GM19438 (cell line): ENCODE data around the gene GAS6.

Experiments used
- ATAC-seq: cut with Tn5 transposase; IDR thresholded peaks from one replicate; pipeline ENCODE4 v1.9.1; 2021; ENCODE audit warnings: low read depth; ENCODE audit not compliant: unreplicated experiment

Gene GAS6

DNA sequence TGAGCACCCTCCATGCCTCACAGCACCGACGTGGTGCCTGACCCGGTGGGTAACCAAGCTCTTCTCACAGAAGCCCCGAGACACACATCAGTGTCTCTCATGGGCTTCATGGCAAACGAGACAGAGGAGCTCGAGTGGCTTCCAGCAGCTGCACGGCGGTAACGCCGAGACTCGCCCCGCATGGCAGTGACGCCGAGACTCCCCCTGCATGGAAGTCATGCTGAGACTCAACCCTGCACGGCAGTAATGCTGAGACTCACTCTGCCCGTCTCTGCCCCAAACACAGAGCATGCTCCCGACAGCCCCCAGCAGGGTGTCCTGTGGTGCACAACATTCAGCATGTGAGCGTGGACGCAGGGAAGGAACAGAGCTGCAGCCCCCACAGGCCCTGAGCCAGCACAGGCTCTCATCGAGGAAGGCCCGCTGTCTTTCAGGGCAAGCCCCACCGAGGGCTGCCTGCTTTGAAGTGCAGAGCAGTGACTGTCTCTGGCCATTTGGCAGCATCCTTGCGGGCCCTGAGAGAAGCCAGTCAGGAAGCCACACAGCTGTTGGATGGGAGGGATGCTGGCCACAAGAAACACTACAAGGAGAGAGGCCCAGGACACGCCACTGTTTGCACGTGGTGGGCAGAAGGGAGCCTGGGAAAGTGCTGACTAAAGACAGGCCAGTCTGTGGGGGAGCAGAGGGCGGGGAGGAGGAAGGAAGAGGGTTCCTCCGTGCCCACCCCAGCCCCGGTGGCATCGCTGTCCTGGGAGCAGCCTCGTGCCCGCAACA is 9.5 kb downstream of the GAS6 start:
- no peak for ATAC-seq

DNA sequence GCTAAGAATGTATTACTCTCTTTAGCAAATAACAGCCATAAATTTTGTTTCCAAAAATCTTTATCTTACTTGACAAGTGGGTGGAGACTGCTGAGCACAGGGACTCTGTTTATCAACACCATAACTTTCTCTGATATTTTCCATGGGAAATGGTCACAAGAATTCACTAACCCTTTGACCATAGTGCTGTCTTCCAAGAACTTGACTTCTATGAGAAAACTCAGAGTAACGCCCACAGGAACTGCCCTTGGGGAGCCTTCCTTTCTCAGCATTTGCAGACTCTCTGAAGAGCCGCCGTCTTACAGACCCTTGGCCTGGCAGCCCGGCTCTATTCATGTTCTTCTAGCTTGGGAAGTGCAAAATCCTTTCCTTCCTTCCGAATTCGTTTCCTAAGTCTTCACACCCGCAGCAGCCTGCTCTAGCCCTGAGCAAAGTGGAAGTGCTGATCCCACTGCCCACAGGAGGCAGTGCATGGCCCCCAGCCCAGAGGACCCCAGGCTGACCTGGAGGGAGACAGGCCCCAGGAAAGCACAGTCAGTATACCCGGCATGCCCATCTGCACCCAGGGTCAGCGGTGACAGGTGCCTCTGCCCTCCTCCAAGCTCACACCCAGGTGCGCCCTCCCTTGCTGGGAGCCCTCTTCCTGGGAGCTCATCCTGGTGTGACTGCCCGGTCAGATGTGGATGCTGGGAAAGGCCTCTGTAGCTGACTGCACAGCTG is 10.2 kb downstream of the GAS6 start:
- no peak for ATAC-seq

DNA sequence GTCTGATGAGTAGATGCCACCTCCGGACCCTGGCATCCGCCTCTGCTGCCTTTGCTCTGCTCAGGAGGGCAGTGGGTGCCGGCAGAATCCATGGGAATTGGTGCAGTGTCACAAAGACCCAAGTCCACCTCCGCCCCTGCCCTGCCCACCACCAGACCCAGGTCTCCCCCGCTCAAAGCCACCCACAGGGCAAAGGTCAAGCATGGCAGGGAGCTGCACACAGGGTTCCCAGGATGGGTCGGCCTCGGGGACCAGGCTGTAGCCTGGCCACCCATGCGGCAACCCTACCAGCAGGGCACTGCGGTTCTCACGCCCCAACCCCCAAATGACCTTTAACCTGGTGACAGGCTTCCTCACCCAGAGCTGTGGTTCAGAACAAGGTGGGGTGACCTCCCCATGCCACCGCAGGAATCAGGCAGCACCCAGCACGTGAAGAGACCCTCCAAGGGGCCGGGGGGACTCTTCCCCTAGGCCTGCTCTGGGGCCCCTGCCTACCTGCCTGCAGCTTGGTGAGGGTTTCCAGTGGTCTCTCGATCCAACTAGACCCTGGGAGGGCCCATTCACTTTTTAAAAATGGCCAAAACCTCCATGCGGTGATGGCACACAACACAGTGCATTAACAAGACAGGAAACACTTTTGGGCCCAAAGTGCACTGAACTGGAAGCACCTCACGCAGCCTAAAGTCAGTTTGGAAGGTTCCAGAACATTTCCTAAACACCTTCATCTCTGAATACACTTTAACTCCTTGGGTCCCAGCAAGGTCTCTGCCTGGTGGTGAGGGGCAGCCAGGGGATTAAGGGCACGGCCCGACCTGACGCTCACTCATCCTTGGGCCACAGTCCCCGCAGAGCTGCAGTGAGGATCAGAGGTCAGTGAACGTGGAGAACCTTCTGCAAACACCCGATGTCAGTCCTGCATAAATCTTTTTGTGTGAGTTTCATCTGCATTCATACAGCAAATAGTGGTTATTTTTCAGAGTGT is 11.0 kb downstream of the GAS6 start:
- ATAC-seq: no peak

DNA sequence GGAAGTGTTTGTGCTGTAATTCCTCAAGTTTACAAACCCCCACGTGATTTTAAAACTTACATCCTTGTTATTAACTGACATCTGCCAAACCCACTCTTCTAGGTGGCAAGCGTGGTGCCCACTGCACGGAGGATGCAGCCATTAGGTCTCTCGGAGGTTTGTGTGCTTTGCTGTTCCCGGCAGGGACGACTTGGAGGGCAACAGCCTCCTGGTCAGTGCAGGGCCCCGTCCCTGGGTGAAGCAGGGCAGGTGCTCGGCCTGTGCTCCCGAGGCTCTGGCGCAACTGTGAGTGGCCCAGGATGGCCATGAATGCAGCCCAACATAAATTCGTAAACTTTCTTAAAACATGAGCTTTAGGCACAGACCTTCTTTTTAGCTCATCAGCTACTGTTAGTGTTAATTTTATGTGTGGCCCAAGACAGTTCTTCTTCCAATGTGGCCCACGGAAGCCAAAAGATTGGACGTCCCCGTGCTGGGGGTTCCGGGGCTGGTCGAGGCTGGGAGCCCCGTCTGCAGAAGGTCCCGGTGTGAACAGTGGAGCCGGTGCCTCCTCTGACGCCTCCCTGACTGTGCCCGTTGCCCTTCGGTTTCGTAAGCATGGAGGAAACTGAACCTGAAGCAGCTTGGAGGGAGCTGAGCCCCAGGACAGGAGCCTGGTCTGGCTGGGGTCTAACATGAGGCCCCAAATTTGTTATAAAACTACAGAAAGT is 11.9 kb downstream of the GAS6 start:
- no peak for ATAC-seq

DNA sequence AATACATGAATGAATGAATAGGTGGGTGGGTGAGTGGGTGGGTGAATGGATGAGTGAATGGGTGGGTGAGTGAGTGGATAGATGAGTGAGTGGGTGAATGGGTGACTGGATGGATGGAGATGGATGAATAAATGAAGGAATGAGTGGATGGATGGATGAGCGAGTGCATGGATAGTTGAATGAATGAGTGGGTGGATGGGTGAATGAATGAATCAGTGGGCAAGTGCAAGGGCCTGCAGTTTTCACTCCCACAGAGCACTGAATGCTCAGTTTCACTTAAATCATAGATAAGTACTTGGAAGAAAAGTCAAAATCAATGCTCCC is 12.4 kb downstream of the GAS6 start:
- no peak for ATAC-seq

DNA sequence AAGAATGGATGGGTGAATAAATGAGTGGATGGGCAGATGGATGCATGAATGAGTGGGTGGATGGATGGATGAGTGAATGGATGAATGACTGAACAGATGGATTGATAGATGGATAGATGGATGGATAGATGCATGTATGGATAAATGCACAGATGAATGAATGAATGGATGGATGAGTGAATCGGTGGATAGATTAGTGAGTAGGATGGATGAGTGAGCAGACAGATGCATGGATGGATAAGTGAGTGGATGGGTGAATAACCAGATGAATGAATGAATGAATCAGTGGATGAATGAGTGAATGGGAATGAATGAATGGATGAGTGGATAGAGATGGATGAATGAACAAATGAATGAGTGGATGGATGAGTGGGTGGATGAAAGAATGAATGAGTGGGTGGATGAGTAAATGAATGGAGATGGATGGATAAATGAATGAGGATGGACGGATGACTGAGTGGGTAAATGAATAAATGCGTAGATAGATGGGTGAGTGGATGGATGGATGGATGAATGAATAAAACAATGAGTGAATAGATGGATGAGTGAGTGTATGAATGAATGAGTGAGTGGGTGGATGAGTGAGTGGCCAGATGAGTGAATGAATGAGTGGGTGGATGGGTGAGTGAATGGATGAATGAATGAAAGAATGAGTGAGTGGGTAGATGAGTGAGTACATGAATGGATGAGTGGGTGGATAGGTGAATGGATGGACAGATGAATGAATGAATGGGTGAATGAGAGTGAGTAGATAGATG is 13.0 kb downstream of the GAS6 start:
- ATAC-seq: no peak

DNA sequence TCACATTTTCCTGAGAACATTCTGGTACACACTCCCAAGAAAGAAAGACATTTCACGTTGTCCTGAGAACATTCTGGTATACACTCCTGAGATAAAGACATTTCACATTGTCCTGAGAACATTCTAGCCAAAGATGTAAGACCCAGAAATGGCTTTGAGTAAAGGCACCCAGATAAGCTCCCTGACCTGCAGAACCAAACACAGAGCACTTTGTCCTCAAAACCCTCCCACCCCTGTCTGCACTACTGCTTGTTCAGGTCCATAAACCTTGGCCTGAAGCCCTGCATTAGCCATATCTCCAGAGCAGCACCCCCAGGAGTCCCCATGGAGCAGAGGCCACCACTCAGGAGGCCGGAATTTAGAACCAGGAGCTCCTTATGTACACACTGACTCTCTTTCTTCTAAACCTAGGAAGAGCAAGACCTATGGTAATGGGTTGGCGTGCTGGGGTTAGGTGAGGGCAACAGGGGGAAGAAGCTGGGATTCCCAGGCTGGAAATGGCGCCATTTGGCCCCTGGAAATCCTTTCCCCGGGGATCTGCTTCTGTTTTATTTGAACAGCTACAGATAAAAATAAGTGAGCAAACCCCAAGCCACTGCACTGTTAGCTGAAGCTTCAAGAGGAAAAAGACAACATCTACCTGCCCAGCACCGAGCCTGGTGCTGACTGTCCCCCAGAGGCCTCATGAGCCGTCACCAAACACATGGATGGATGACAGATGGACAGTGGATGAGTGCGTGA is 13.7 kb downstream of the GAS6 start:
- no peak for ATAC-seq

DNA sequence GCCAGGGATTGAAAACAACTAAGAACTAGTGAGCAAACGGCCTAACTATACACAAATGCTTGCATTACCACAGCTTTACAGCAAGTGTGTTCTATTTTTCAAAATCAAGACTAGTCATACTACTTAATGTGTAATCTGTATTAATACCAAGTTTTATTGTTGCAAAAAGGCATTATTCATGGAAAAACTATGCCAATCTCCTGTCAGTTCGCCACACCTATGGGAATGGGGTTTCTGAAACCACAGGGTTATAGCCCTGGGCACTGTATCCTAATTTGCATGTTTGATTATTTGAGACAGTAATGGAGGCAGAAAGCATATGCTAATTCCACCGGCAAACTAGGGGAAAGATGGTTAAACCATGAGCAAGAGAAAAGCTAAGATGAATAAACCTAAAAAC is 14.3 kb downstream of the GAS6 start:
- ATAC-seq: no peak

DNA sequence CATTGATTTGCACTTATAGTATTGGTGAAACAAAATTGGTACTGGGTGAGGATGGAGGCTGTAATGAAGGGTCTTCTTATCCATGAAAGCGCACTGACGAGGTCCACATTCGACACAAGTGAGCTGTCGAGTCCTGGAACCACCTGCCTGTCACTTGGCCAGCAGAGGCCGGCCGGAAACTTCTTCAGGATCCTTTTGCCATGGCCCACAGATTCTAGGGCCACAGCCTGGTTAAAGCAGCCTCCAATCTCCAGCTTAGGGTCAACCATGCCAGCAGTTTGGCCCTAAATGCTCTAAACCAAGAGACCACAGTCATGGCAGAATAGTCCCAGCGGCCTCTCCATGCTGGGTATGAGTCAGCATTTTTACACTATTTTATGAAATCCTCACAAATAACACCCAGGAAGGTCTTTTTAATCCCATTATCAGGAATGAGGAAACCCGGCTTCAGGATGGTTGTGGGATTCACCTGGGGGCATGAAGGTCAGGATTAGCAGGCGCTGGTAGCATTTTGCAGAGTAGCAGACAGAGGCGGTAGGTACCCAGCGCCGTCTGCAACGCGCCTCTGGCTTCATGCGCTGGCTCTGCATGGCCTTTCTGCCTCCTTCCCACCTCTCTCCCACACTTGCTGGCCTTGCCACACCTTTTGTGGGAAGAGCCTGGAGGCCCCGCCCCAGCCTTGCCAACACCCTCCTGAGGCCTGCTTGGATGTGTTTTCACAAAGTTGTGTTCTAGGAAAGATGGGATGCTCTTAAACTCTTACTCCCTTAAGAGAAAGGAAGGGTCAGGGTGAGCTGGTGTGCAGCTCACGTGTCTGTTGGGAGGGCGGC is 15.2 kb downstream of the GAS6 start:
- ATAC-seq: no peak

DNA sequence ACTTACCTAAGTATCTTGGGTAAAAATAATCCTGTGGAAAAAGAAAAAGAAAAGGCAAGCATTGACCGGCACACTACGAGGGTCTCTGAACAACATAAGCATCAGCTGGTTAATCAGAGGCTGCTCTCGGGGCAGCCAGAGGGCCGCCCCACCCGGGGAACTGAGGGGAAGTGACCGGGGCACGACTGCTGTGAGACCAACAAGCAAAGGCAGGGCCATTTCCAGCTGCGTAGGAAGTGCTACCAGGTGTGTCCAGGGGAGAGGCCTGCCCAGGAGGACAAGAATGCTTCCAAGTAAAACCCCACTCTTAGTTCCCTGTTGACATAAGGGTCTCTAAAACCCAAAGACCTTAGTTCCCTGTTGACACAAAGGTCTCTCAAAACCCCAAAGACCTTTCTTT is 15.9 kb downstream of the GAS6 start:
- ATAC-seq: no peak

DNA sequence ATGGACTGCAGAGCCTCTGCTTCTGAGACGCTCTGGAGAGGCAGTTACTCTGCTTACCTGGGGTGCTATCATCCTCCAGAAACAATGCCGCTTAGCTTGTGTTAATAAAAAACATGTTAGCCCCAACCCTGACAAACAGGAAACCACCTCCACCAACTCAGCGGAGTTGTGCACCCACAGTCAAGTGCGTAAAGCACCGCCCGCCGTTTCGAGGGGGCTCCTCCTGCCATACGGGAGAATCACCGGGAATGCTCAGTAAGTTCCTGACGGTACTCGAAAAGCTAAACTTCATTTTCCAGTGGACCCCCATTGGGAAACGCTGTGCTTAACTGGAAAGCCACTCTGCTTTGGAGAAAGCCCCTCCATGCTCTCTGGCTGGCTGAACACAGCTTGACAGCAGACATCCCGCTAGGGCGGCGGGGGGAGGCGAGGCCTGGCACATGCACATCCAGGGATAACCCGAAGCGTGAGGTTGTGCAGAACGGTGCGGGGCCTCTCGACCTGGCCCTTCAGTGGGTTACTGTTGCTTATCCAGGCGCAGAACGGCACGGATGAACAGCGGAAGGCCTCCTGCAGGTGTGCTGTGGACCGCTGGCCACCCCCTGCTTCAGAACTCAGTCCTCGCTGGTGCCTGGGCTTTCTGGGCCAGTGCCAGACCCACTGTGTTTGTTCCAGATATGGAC is 17.1 kb downstream of the GAS6 start:
- no peak for ATAC-seq

DNA sequence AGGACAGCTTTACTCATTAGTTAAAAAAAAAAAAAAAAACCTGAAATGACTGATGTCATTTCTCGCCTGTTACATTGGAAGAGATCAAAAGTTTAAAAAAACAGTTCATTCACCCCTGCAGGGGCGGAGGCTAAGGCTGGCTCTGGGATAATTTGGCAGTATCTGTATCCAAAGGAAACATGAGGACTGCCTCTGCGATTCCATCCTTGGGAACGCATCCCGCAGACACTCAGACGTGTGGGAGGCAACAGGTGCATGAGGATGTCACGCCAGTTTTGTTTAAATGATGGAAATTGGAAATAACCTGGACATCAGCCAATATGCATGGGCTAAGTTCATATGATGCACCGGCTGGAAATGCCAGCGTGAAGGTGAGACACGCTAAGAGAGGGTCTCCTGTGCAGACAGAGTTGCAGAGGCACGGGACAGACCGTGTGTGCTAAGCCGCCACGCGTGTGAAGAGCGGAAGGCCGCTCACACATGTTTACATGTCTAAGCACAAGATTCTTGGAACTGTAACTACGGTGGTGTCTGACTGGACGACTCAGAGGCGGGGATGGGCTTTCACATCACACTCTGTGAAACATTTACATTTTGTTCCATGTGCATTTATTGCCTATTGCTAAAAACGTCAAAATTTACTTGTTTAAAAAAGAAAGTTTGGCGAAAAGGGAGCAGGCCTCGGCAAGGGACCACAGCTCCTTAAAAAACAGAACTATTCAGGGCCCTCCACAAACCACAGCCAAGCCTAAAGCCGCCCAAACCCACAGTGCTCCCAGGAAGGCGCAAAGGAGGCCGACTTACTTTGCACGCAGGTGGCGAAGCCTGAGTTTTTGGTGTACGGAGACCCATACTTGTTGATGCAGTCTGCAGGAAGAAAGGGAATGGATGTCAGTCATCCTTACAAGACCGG is 17.9 kb downstream of the GAS6 start:
- no peak for ATAC-seq

DNA sequence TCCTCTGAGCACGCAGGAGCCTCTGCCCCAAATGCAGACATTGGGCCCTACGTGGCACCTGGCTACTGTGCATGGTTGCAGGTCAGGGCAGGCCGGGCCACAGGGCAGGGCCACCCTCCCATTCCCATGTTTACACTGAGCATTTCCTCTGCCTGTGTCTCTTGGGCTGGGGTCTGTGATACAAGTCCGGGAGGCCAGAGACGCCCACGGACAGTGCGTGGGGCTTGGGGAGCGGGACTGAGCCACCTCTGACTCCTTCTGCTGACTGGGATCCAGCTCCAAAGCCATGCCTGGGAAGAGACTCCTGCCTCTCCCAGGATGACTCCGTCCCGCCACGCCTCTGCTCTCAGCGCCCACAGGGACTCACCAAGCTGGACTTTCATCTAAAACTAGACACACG is 18.8 kb downstream of the GAS6 start:
- no peak for ATAC-seq

DNA sequence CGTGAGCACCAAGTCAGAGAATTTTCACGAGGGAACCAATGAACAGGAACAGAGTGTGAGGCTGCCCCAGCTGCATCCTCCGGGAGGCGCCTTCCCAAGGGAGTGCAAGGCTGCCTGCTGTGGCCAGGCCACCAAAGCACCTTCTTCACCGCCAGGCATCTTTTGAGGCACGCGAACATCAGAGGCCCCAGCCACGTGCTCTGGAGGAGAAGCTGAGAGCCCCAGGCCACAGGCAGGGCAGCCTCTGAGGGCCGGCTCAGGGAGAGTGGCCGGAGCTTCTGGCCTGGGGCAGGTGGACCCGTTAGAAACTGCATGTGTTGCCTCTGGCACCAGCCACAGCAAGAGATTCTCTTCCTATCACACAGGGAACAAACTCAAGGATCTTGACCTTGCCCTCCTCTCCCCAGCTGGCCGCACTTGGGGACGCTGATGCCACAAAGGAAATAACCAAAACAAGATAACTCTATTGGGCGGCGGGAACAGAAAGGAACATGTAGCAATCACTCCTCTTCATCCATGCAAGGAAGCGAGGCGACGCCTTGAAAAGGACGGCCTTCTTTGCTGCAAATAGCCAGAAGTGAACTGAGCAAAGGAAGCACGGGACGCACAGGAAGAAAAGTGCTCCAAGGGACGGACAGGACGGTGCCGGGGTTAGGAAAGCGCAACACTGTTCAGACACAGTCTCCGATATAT is 19.9 kb downstream of the GAS6 start:
- no peak for ATAC-seq

DNA sequence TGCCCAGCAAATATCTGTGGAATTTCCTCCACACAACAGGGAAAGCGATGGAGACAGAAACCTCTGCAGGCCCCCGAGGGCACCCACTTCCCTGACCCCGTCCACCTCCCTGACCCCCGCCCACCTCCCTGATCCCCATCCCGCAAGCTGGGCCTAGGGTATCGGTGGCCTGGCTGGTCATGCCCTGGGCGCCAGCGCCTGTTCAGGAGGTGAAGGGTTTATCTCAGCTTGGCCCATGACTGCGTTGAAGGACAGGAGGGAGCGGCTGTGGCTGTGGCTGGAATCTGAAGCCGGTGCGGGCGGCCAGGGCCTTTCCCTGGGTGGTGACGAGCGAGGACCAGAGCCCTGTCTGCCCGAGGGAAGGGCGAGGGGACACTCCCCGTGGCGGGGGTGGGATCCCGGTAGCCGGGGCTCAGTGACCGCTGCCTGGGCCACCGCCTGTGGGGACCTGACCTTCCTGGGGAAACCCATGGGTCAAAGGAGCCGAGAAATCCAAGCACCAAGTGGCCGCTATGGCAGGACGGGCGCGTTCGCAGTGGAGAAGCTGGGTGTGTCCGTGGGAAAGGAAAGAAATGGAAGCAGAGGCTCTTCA is 20.7 kb downstream of the GAS6 start:
- no peak for ATAC-seq
